ENCODE results near the gene AK5. TPM values are rescaled to one million over a fixed set of nuclear protein-coding genes. Genes with fewer than 3 reads are reported as not detected.

Gene AK5
- total RNA-seq, 1 donor from 2014 or later: 6.9 TPM

DNA sequence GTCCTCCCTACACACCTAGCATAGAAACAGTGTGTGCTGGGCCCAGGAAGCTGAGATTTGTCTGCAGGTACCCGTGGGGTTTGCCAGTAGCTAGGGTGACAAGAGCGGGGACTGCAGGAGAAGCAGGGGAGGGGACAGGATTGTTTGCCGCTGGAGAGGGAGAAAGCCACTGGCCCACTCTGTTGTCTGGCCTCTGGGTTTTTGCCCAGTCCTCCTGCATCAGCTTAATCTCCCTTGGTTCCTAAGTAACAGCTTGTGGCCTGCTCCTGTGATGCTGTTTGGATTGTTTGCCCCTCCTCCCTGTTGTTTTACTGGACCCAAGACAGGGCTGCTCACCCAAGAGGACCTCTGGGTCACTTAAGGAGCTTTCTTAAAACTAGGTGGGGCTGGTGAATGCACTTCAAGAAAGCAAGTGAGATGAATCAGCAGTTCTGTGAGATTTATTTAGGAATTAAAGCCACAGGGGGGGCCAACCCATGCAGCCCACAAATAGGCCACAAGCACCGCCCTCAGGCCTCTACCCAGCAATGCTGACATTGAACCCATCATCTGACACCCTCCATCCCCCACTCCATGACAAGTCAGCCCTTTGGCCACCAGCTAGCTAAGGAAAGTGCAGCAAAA, 257.8 kb downstream of the AK5 start:
- Histone ChIP-seq H3K27me3 (no peaks in the 10 kb centered on the region), H3K4me1 (peaks cover 8% of the 10 kb centered on the region), H3K36me3 (no peaks in the 10 kb centered on the region), H3K9me3 (no peaks in the 10 kb centered on the region), H3K27ac (peak overlapping the region; percentile 43), H3K4me3 (no peak overlapping the region)
- intact Hi-C loops (cut with DNase I): loop anchor here (10.0 kb wide), 1 partner anchor 385 kb away; no protein-coding TSS in a partner anchor
- TF ChIP-seq, protein P1, sequence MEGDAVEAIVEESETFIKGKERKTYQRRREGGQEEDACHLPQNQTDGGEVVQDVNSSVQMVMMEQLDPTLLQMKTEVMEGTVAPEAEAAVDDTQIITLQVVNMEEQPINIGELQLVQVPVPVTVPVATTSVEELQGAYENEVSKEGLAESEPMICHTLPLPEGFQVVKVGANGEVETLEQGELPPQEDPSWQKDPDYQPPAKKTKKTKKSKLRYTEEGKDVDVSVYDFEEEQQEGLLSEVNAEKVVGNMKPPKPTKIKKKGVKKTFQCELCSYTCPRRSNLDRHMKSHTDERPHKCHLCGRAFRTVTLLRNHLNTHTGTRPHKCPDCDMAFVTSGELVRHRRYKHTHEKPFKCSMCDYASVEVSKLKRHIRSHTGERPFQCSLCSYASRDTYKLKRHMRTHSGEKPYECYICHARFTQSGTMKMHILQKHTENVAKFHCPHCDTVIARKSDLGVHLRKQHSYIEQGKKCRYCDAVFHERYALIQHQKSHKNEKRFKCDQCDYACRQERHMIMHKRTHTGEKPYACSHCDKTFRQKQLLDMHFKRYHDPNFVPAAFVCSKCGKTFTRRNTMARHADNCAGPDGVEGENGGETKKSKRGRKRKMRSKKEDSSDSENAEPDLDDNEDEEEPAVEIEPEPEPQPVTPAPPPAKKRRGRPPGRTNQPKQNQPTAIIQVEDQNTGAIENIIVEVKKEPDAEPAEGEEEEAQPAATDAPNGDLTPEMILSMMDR (IDR thresholded peaks at IDR 0.05): no peak
- TF ChIP-seq POLR2AphosphoS5 (IDR thresholded peaks at IDR 0.05; ENCODE audit: insufficient read depth in 1 of 2, low read depth in 1 of 2) (no peak), POLR2A (IDR thresholded peaks at IDR 0.05) (no peak)
- DNase-seq (ENCODE audit: extremely low spot score in 2 of 2): no peak

DNA sequence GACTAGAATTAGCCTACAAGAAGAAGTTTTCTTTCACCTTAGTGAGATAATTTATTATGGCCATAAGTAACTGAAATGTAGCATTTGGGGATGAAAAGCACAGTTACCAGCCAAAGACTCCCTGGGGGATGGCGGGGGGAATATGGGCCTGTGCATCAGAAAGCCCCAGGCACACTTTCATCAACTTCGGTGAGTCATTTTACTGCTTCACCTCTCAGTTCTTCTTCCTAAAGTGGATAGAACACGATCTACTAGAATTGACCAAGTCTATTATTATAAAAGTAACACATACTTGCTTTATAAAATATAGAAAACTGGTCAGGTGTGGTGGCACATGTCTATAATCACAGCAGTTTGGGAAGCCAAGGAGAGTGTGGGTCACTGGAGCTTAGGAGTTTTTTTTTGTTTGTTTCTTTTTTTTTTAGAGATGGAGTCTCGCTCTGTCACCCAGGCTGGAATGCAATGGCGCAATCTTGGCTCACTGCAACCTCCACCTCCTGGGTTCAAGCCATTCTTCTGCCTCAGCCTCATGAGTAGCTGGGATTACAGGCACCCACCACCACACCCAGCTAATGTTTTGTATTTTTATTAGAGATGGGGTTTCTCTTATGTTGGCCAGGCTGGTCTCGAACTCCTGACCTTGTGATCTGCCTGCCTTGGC, 258.8 kb downstream of the AK5 start:
- H3K4me1 ChIP-seq: peaks cover 8% of the 10 kb centered on the region
- no peak overlapping the region for H3K4me3 ChIP-seq
- no peaks in the 10 kb centered on the region for H3K36me3 ChIP-seq
- TF ChIP-seq POLR2A (IDR thresholded peaks at IDR 0.05): no peak
- TF ChIP-seq, protein P1 (IDR thresholded peaks at IDR 0.05): no peak
- no peak for TF ChIP-seq POLR2AphosphoS5 (IDR thresholded peaks at IDR 0.05; ENCODE audit: insufficient read depth in 1 of 2, low read depth in 1 of 2)
- H3K9me3 ChIP-seq: no peaks in the 10 kb centered on the region
- H3K27ac ChIP-seq: no peak overlapping the region
- DNase-seq (ENCODE audit: extremely low spot score in 2 of 2): no peak
- intact Hi-C loops (cut with DNase I): no loop called here
- no peaks in the 10 kb centered on the region for H3K27me3 ChIP-seq

DNA sequence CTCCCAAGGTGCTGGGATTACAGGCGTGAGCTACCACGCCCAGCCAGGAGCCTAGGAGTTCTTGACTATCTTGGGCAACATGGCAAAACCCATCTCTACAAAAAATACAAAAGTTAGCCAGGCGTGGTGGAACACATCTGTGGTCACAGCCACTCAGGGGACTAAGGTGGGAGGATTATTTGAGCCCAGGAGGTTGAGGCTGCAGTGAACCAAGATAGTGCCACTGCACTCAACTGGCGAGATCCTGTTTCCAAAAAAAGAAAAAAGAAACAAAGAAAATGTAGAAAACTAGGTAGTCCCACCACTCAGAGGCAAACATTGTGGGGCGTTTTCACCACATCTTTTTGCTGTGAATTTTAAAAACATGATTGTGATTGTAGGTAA, 259.3 kb downstream of the AK5 start:
- intact Hi-C loops (cut with DNase I): no loop called here
- Histone ChIP-seq H3K27ac (no peak overlapping the region), H3K36me3 (no peaks in the 10 kb centered on the region), H3K9me3 (no peaks in the 10 kb centered on the region), H3K4me1 (peaks cover 8% of the 10 kb centered on the region), H3K4me3 (no peak overlapping the region), H3K27me3 (no peaks in the 10 kb centered on the region)
- TF ChIP-seq POLR2AphosphoS5 (IDR thresholded peaks at IDR 0.05; ENCODE audit: insufficient read depth in 1 of 2, low read depth in 1 of 2) (no peak), POLR2A (IDR thresholded peaks at IDR 0.05) (no peak)
- TF ChIP-seq, protein P1 (IDR thresholded peaks at IDR 0.05): no peak
- DNase-seq (ENCODE audit: extremely low spot score in 2 of 2): no peak

DNA sequence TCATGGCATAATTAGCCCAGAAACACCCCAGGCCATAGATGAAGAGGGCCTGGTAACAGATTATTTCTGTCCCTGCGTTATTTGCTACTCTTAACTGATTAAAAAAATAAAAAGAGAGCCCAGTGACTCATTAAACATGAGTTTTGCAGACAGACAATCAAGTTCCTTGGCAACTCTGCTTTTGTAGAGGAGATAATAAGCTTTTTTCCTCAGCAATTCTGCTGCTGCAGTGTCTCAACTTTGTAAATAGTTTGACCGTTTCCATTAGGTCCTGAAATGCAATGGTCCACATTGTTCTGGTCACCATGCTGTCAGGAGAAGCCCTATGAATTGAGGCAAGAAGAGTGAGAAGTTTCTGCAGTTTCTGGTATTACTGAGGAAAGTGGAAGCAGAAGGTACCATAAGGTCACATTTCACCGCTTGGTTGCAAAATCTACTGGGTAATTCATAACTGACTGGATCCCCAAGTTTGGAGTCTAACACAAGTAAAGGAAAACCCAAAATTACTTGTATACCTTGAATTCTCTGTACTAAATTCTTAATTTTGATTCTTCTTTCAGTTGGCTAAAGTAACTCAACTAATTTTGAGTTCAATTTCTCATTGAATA, 261.1 kb downstream of the AK5 start:
- H3K36me3 ChIP-seq: no peaks in the 10 kb centered on the region
- intact Hi-C loops (cut with DNase I): no loop called here
- no peak for DNase-seq (ENCODE audit: extremely low spot score in 2 of 2)

More for the DNA sequence above, 261.1 kb downstream of the AK5 start:
- Histone ChIP-seq H3K4me3 (no peak overlapping the region), H3K4me1 (peaks cover 8% of the 10 kb centered on the region), H3K27ac (no peak overlapping the region), H3K27me3 (no peaks in the 10 kb centered on the region), H3K9me3 (no peaks in the 10 kb centered on the region)
- TF ChIP-seq POLR2A (IDR thresholded peaks at IDR 0.05) (no peak), POLR2AphosphoS5 (IDR thresholded peaks at IDR 0.05; ENCODE audit: insufficient read depth in 1 of 2, low read depth in 1 of 2) (no peak)
- TF ChIP-seq, protein P1 (IDR thresholded peaks at IDR 0.05): no peak

Data from vagina (tissue), 2 donors.